Type B pancreatic cell (in vitro differentiated cells): ENCODE results near the gene GGACT. TPM values are rescaled to one million over a fixed set of nuclear protein-coding genes. Genes with fewer than 3 reads are reported as not detected.

Experiments used
- DNase-seq: peaks from one replicate; pipeline ENCODE4 v3.0.0; 2021; ENCODE audit warnings: mixed read lengths; ENCODE audit not compliant: unreplicated experiment; ENCODE audit errors: extremely low spot score
- H3K27ac Mint-ChIP-seq: 2 replicates; pipeline ENCODE4 v1.8.0; 2021; ENCODE audit warnings: mild to moderate bottlenecking, mixed read lengths
- H3K27me3 Mint-ChIP-seq: 2 replicates; pipeline ENCODE4 v1.8.0; 2021; ENCODE audit warnings: mixed read lengths
- H3K36me3 Mint-ChIP-seq: 2 replicates; pipeline ENCODE4 v1.8.0; 2021; ENCODE audit warnings: mixed read lengths
- H3K4me1 Mint-ChIP-seq: one replicate; pipeline ENCODE4 v1.8.0; 2021; ENCODE audit warnings: mixed read lengths; ENCODE audit not compliant: unreplicated experiment
- H3K4me3 Mint-ChIP-seq: 2 replicates; pipeline ENCODE4 v1.8.0; 2021; ENCODE audit warnings: mild to moderate bottlenecking, mixed read lengths
- H3K9me3 Mint-ChIP-seq: 2 replicates; pipeline ENCODE4 v1.8.0; 2021; ENCODE audit warnings: mixed read lengths
- CTCF ChIP-seq: fragments of 200-600 bp; sonication (generic); conservative IDR thresholded peaks from 2 replicates; pipeline ENCODE4 v1.5.0; 2021; ENCODE audit warnings: antibody characterized with exemption, mild to moderate bottlenecking
- total RNA-seq: library from RNA; stranded (reverse); gene quantifications from 2 replicates; pipeline ENCODE4 v1.2.1, GENCODE V29; 2021; ENCODE audit warnings: low replicate concordance

GGACT gene
- total RNA-seq, 1 donor from 2014 or later: 5.9 TPM

DNA sequence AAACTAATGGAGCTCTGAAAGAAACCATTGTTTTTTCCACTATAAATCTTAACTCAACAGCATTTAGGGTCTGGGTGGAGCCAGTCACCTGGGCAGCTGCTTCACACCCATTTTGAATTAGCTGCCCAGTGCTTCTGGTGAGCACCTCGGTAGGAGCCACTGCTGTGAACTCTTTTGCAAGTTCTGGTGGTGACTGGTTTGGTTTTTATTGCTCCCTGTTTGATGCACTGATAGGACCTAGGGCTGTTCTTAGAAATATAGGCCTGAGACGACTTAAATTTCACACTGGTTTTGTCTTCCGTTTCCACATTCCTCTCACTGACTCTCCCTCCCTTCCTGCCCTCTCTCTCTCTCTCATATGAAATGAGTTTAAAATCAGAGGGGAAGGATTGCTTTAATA is 103.9 kb downstream of the GGACT start:
- Mint-ChIP-seq H3K9me3 (no peaks in the 10 kb centered on the region), H3K4me1 (peaks cover 28% of the 10 kb centered on the region), H3K36me3 (no peaks in the 10 kb centered on the region), H3K27me3 (no peaks in the 10 kb centered on the region), H3K4me3 (no peak overlapping the region), H3K27ac (no peak overlapping the region)
- TF ChIP-seq CTCF: no peak
- DNase-seq: no peak

DNA sequence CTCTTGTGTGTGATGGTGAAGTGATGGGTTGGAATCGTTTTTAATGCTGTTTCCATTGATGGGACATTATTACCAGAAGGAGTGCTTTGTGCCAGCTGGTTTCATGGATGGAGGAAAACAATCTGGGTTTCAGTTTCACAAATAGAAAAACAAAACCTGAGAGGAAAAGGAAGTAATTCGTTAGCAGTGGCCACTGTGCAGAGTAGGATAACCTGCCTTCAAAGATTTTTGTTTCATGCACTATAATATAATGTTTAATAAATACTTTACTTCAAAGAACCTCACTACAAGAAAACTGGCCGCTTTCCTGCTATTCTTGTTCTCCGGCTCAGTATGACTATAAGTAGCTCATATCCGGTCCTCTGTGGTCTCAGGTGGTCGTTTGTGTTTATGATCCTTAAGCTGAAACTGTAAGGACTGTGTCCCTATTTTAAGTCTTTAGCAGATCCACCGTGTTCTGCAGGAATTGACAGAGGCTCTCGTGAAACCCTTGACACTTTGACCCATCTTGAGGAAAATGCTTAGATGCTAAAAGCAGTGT is 104.7 kb downstream of the GGACT start:
- no peak for DNase-seq
- no peaks in the 10 kb centered on the region for H3K9me3 Mint-ChIP-seq
- no peak for TF ChIP-seq CTCF
- H3K27me3 Mint-ChIP-seq: no peaks in the 10 kb centered on the region
- H3K27ac Mint-ChIP-seq: no peak overlapping the region
- no peak overlapping the region for H3K4me3 Mint-ChIP-seq
- peaks cover 28% of the 10 kb centered on the region for H3K4me1 Mint-ChIP-seq
- no peaks in the 10 kb centered on the region for H3K36me3 Mint-ChIP-seq

GRCh38 chr13:100483139-100483538 is 105.5 kb downstream of the GGACT start:
- TF ChIP-seq CTCF: no peak
- no peak for DNase-seq
- no peaks in the 10 kb centered on the region for H3K27me3 Mint-ChIP-seq
- H3K27ac Mint-ChIP-seq: no peak overlapping the region
- no peak overlapping the region for H3K4me3 Mint-ChIP-seq
- no peaks in the 10 kb centered on the region for H3K9me3 Mint-ChIP-seq
- peaks cover 28% of the 10 kb centered on the region for H3K4me1 Mint-ChIP-seq
- H3K36me3 Mint-ChIP-seq: no peaks in the 10 kb centered on the region

DNA sequence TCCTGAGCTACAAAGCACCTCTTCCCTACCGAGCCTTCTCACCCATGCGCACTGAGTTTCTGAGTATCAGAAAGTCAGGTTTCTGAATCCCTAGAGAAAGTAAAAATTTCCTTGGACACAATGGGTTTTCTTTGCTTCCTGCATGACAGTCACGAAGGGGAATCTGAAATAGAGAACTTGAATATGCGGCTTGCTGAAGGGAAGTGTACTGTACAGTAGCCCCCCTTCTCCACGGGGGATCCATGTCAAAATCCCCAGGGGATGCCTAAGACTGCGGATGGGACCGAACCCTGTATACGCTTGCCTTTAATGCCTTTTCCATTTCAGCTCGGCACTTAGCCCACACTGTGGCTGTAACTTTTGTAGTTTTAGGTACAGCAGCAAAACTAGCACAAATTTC is 107.9 kb downstream of the GGACT start:
- no peaks in the 10 kb centered on the region for H3K27me3 Mint-ChIP-seq
- DNase-seq: no peak
- H3K36me3 Mint-ChIP-seq: no peaks in the 10 kb centered on the region
- H3K9me3 Mint-ChIP-seq: no peaks in the 10 kb centered on the region
- no peak overlapping the region for H3K4me3 Mint-ChIP-seq
- no peak for TF ChIP-seq CTCF
- H3K27ac Mint-ChIP-seq: no peak overlapping the region
- peaks cover 28% of the 10 kb centered on the region for H3K4me1 Mint-ChIP-seq

Other genes starting within 250 kb of the GGACT start
- 44.5 and 45.2 TPM in 2 replicates for gene TMTC4, start 86.0 kb upstream of the GGACT start, total RNA-seq